Stimulated activated CD8-positive, alpha-beta memory T cell treated with anti-CD3 and anti-CD28 coated beads, Interleukin-7, amount 100 ng/mL, for 48 hours (primary cell): ENCODE measurements around the gene MAP3K20.
"Not testable (repeated sequence)": the region's sequence is repeated elsewhere in the genome, so short reads cannot be mapped to it uniquely, and the experiment has no call there.

Source experiments
- DNase-seq, 2 donors: peaks; one replicate each; pipeline ENCODE4 v3.0.0-alpha.2; 2020; ENCODE audit warnings: low read depth in 1 of 2; ENCODE audit errors: extremely low read depth in 1 of 2

MAP3K20 gene

DNA sequence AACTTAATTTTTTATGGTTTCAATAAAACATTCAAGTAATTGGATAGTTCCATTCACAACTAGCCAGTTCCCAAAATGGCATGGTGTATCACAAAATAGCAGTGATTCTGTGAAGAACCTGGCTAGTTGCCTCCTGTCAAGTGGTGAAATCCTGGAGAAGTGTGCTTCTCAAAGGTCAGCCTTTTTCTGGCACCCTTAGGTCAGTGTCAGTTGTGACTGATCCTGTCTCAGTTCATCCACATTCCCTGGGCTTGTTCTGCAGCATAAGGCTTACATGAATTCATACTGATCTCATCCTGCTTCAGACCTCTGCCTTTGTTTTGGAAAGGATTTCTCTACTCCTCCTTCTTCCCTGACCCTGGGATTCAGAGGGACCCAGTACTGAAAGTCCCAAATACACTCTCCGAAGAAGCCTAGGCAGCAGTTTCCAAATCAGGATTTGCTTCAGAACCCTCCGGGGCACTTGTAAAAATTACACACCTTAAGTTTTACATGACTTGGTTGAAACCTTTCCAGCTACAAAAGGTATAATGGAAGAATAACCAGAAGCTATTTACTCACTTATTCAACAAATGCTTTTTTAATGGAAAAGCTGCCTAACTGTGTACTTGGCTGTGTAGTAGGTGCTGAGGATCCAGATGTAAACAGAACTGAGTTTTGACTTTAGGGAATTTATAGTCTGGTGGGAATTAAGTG is 11.0 kb downstream of the MAP3K20 start:
- no peak for DNase-seq

DNA sequence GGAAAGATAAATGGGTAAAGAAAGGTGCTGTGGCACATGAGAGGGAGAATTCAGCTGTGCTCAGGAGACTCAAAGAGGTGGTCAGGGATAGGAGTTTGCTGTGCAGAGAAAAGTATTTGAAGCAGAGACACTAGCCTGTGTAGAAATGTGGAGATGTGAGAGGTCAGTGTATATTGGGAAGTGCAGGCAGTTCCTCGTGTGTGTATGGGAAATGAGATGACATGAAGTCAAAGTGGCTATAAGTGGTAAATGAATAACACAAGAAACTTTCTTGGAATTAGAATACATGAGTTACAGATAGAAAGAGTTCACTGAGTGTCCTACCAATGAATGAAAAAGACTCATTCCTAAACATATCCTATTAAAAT is 11.6 kb downstream of the MAP3K20 start:
- no peak for DNase-seq

DNA sequence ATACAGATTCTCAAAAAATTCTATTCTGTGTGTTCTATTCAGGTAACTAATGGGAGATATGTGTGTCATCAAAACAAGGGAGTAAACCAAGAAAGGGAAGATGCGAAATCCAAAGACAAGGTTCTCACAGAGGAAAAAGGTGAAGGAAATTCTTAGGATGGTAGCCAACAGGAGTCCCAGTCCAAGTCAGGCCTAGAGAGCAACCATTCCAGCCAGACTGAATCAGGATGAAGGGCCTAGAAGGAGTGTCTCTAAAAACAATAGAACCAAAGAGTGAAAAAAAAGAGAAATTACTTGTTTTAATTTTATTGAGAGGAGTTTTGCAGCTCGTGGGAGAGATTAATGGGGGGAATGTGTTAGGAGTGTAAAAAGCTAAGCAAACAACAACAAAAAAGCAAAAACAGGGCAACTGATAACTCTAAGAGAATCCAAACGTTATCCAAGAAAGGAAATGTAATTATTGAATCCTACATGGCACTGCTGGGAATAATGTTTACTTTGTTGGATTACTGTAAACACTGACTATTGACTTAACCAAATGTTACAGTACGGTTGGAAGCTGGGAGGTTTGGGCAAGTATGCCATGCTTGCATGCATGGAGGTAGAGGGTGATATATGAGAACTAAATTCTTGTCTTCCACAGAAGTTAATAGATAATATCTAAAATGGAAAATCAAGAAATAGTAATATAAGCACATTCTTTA is 12.3 kb downstream of the MAP3K20 start:
- DNase-seq: no peak

DNA sequence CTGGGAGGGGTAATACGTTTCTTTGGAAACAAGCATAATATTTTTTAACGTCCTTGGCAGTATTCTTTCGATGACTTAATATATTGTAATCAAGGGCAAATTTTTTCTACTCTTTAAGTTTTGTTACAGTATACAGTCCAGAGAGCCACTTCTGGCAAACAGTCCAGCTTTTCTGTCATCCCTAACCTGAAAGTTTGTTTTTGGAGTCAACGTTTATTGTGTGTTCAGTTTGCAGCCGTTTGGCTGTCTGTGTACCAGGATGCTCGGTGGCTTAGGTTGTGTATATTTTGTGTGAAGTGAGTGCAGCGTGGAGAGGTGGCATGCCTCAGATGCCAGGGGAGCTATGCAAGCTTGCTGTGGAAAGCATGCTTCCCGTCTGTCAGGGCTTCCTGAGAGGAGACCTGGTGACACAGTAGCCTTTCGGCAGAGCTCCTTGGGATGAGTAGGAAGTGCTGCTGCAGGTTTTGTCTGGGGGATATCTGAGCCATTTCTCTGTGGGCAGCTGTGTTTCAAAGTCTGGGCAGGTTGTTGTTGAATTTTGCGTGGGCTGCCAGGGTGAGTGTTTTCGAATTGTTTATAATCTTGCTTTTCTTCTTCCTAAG is 14.7 kb downstream of the MAP3K20 start:
- no peak for DNase-seq

DNA sequence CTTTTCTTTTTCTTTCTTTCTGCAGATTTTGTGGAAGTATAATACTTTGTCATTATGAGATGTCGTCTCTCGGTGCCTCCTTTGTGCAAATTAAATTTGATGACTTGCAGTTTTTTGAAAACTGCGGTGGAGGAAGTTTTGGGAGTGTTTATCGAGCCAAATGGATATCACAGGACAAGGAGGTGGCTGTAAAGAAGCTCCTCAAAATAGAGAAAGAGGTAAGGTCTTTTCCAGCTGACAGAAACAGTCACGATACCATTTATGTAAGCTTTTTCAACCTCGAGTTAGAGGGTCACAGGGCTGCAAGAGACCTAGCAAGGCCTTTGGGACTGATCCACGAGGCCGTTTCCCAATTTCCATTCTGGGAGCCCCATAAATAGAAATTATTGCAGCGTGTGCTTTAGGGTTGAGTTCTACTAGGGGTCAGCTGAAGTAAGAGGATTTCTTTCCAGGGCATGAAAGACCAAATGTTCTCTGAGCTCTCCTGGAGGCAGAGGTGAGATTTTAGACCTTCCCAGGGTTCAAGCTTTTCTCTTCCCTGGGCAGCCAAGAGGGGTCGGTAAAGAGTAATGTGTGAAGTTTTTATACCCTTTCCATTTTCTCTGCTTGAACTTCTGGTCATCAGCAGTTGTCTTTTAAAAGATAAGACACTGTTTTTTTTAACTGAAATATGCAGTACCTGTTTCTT is 15.5 kb downstream of the MAP3K20 start:
- DNase-seq: no peak

DNA sequence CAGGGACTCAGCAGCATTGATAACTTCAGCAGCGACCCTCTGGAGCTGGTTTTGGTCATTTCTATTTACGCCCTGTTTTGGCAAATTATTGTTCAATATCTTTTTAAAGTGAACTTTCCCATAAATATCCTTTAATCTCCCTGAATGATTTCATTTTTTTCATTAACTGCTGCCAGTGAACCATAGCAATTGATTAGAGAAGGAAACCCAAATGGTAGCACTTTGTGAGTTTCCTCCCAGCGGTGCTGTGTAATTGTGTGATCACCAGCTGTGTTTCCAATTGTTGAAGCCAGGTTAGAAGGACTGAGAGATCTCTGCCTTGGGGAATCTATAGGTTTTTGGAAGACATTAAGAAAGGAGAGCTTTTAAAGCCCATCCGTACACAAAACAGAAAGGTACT is 16.3 kb downstream of the MAP3K20 start:
- DNase-seq: no peak

DNA sequence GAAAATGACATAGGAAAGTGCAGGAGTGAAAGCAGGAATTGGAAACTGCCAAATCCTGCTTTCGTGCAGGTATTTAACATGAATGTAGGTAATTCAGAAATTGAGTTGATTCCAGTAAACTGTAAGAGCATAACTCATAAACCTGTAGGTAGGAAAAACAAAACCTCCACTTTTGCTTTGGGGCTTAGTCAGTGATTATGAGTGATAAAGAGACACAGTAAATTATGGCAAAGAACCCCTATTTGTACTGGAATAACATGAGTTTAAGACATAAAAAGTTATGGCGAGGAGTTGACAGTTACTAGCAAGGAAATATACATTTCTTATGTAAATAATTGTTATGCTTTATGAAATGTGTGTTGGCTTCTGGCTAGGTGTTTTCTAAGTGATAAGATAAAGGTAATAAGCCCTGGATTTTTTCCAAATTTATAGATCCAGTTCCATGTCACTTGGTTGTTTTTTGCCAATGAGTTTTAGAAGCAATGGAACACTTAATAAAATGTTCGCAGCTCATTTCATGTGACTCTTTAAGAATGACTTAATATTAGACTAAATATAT is 17.3 kb downstream of the MAP3K20 start:
- DNase-seq: no peak

DNA sequence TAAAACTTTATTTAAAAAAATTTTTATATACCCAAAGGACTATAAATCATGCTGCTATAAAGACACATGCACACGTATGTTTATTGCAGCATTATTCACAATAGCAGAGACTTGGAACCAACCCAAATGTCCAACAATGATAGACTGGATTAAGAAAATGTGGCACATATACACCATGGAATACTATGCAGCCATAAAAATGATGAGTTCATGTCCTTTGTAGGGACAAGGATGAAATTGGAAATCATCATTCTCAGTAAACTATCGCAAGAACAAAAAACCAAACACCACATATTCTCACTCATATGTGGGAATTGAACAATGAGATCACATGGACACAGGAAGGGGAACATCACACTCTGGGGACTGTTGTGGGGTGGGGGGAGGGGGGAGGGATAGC is 18.0 kb downstream of the MAP3K20 start:
- DNase-seq: not testable (repeated sequence)

DNA sequence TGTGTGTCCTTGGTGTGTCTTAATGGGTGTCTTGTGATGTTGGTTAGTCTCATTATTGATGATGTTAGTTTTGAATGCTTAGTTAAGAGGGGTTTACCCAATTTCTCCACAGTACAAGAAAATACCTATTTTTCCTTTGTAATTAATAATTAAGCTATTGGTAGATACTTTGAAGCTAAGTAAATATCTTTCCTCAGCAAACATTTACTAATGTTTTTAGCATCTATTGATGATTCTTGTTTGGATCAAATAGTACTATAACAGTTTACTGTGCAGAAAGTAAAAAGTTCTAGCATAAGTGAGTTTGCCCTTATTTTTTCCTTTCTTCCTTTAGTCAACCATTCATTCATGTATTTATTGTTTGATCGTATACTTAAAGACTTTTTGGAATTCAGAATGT is 19.1 kb downstream of the MAP3K20 start:
- DNase-seq: no peak

DNA sequence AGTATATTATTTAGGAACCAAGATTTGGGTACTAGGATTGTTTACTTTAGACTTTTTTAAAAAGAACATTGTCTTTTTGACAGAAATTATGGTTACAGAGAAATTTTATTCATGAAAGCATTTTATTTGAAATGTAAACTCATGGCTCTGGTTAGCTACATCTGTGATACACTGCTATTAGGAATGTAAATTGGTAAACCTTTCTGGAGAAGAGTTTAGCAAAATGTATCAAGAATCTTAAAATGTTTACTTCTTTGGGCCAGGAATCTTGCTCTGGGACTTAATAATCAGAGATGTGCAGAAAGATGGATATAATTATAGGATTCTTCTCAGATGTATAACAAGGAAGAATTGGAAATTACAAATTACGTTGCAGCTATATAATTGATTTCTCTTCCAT is 19.7 kb downstream of the MAP3K20 start:
- no peak for DNase-seq

DNA sequence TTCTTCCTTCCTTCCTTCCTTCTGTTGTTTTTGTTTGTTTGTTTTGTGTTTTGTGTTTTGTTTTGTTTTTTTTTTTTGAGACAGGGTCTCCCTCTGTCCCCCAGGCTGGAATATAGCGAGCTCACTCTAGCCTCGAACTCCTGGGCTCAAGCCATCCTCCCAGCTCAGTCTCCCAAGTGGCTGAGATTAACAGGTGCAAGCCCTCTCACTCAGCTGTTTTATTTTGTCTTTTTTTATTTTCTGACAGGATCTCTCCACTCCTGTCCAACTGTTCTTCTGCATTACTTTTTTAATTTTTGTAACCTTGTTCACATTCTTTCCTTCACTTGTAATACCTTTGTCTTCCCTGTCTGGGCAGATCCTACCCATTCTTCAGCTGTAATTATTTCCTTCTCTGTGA is 23.6 kb downstream of the MAP3K20 start:
- DNase-seq: no peak

DNA sequence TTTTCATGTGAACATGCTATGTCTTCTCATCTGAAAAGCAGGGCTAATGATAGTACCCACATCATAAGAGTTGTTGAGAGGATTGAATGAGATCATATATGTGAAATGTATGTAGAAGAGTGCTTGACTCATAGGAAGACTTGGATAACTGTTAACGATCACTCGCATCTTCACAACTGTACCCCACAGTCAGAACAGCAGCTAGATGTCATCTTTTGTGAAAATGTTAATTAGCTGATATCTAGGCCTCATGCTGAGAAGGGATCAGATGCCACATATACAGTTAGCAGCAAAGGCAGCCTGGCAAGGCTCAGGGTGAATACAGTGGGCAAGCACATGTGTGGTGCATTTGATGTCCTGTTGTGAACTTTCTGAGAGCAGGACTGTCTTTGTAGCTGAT is 24.2 kb downstream of the MAP3K20 start:
- DNase-seq: no peak

DNA sequence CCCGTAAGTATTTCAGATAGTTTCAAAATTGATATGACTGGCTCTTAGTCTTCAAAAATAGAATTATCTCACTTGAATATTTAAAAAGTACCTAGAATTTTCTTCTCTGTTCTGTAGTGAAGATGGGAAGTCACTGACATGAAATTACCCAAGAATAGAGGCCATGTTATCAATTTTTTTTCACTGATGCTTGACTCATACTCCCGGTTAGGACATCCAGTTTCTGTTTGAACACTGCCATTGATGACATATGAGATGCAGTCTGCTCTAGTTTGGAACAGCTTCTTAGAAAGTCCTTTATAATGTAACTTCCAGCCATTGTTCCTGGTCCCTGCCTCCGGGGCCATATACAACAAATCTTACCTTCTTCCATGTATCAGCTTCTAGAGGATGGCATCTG is 26.0 kb downstream of the MAP3K20 start:
- no peak for DNase-seq

DNA sequence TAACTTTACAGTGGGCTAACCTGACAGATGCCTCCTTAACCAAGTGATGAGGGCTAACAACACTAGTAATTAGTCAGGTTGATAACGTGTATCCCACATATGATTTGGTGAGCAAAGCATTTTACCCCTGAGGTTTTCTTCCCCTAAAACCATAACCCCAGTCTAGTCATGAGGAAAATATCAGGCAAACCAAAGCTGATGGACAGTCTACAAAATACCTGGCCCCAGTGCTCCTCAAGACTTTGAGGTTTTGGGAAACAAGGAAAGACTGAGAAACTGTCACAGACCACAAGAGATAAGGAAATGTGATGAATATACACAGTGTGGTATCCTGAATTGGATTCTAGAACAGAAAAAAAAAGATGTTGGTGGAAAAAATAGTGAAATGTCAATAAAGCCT is 28.5 kb downstream of the MAP3K20 start:
- DNase-seq: no peak

DNA sequence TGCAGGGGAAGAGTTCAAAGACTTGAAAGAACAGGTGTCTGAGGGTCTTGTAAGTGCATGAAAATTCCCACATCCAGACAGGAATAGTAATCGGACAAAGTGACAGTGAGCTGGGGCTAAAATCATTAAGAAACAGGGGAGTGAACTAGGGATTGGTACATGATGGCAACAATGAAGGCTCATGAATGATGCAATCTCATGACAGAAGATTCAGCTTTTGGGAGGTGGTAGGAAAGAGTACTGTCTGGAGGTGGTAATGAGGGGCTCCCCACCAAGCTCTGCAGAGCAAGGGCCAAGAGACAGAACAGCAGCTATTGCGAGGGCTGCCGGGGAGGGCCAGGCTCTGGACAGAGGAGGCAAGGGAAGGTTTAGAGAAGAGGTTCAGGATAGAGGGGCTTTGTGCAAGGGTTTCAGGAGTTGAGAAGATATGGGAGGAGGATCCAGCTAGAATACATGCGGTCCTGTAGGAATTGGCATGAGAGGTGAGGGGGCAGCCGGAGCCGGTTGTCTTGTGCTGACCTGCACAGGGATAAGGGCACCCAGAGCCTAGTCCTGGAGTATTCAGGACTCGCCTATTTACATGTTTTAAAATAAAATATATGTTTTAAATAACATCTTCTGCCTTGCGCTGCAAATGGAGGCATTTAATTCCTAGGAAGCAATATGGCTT is 31.4 kb downstream of the MAP3K20 start:
- DNase-seq: no peak

DNA sequence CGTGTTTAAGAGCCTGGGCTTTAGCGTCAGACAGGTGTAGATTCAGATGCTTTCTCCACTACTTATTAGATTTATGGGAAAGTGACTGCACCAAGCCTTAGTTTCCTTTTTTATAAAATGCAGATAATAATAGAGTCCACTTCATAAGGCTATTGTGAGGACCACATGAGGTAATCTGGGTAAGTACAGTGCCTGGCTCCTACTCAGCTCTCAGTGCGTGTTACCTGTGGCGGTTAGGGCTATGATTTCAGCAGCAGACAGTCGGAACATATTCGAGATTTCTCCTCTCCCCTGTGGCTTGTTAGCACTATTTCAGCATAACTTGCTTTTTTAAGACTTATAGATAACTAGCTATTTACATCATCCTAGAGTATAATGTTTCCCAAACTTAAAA is 32.0 kb downstream of the MAP3K20 start:
- no peak for DNase-seq

DNA sequence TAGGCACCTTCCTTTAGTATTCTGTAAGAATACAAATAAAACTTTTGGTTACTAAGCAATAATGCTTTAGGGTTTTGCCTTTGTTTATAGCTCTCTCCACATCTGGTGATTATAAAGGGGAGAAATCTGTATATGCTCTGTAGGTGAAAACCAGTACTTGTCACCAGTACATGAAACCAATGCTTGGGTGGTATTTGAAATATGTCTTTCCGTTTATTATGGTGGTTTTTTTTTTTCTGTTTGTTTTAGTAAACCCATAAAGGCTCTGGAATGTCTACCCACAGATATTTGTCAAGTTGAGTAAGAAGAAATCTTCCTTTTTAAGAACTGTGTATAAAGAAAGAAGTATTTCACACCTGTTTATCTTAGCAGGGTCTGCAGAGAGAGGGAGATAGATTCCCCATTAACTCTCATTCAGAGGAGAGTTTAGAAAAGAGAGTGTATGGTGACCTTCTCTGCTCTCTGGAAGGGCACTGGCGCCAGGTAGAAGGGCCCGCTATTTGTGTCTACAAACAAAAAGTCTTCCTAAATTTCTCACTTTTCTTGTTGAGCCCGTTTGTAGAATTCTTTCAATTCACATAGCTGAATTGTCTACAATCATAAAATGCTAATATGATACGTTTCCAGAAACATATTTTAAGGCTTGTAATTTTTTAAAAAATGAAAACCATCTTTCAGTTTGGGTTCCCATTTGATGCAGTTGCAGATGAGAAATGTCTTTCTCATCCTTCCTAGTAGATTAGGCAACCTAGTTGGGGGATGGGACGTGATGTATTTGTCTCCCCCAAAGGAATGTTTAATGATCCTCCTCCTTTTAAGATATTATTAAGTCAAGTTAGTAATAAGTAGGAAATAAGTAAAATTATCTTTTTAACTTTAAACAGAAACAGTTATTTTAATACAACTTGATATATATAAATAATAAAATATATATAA is 33.9 kb downstream of the MAP3K20 start:
- no peak for DNase-seq

DNA sequence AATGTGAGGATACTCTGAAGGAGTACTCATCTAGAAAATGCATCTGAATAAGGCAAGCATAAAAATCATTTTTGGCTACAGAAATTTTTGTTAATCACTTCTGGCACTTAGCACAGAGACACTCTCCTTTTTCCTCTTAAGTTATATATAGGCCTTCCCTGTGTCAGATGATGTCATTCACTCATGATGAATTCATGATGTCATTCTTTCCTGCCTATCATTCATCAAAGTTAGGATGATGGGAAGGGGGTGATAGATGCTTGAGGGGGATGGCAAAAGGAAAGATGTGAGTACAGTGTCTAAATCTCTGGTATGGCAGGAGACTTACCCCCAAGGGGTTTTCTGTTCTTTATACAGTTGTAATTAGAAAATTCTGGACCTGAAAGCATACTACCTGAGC is 42.0 kb downstream of the MAP3K20 start:
- DNase-seq: no peak

DNA sequence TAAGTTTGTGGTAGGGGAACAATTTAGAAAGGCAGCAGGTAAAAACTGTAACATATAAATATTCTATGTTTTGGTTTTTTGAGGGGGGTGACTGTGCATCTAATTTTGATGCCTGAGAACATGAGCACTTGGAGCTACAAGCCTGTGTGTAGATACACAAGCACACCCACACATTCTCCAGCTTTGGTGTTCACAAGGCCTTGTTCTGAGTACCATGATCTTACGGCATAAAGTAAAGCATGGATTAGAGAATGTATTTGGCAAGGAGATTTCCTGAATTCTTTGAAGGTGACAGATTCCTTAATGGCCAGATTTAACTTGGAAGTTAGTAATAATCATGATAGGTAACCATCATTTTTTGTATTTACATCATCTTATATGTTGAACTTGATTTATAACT is 42.7 kb downstream of the MAP3K20 start:
- DNase-seq: no peak
